GM23248 (cell line): ENCODE data around the gene CLIC4. TPM values are rescaled to one million over a fixed set of nuclear protein-coding genes. Genes with fewer than 3 reads are reported as not detected.

Experiments
- DNase-seq: peaks from one replicate; pipeline ENCODE4 v3.0.0-alpha.2; 2015
- H2AFZ ChIP-seq: fragments of 200-600 bp; sonication (generic); 2 replicates; pipeline ENCODE4 v1.6.1; 2016; ENCODE audit warnings: antibody characterized with exemption
- H3F3A ChIP-seq: fragments of 200-600 bp; sonication (generic); 2 replicates; pipeline ENCODE4 v1.6.1; 2016; ENCODE audit warnings: mild to moderate bottlenecking, antibody characterized with exemption, mixed run types; ENCODE audit not compliant: insufficient read depth
- H3K27ac ChIP-seq: fragments of 200-600 bp; sonication (generic); 2 replicates; pipeline ENCODE4 v1.5.1; 2016; ENCODE audit warnings: mild to moderate bottlenecking
- H3K27me3 ChIP-seq: fragments of 200-600 bp; sonication (generic); replicated peaks from 2 replicates; pipeline ENCODE4 v1.6.1; 2016; ENCODE audit warnings: mild to moderate bottlenecking; ENCODE audit not compliant: insufficient read depth
- H3K36me3 ChIP-seq: fragments of 200-600 bp; sonication (generic); 2 replicates; pipeline ENCODE4 v1.6.1; 2016; ENCODE audit warnings: low read depth, mild to moderate bottlenecking
- H3K4me1 ChIP-seq: fragments of 200-600 bp; sonication (generic); 2 replicates; pipeline ENCODE4 v1.6.1; 2016; ENCODE audit warnings: mild to moderate bottlenecking; ENCODE audit not compliant: insufficient read depth
- H3K4me2 ChIP-seq: fragments of 200-600 bp; sonication (generic); one replicate; pipeline ENCODE4 v1.6.1; 2016; ENCODE audit warnings: mild to moderate bottlenecking; ENCODE audit not compliant: unreplicated experiment
- H3K4me3 ChIP-seq: fragments of 200-600 bp; sonication (generic); 2 replicates; pipeline ENCODE4 v1.5.1; 2016; ENCODE audit warnings: mild to moderate bottlenecking
- H3K79me2 ChIP-seq: fragments of 200-600 bp; sonication (generic); 2 replicates; pipeline ENCODE4 v1.6.1; 2016; ENCODE audit warnings: mild to moderate bottlenecking; ENCODE audit not compliant: insufficient read depth
- H3K9ac ChIP-seq: fragments of 200-600 bp; sonication (generic); 2 replicates; pipeline ENCODE4 v1.6.1; 2016; ENCODE audit warnings: mild to moderate bottlenecking
- H3K9me2 ChIP-seq: fragments of 200-600 bp; sonication (generic); 2 replicates; pipeline ENCODE4 v1.6.1; 2016; ENCODE audit warnings: mixed run types, mild to moderate bottlenecking, moderate library complexity; ENCODE audit not compliant: insufficient read depth
- H3K9me3 ChIP-seq: fragments of 200-600 bp; sonication (generic); one replicate; pipeline ENCODE4 v1.6.1; 2017; ENCODE audit warnings: low read depth
- H4K20me1 ChIP-seq: fragments of 200-600 bp; sonication (generic); 2 replicates; pipeline ENCODE4 v1.6.0; 2016; ENCODE audit not compliant: insufficient read depth
- EZH2 ChIP-seq: fragments of 200-600 bp; sonication (generic); IDR thresholded peaks from 2 replicates; pipeline ENCODE4 v1.6.1; 2018; ENCODE audit warnings: antibody characterized with exemption, mild to moderate bottlenecking; ENCODE audit not compliant: insufficient read depth, poor library complexity, severe bottlenecking
- EZH2phosphoT487 ChIP-seq: fragments of 200-600 bp; sonication (generic); IDR thresholded peaks from 2 replicates; pipeline ENCODE4 v1.6.1; 2018; ENCODE audit warnings: antibody characterized with exemption, moderate library complexity, mild to moderate bottlenecking, low read depth; ENCODE audit not compliant: insufficient read depth
- WGBS, 2 experiments: methylation state at CpG; one replicate each; pipeline ENCODE4 v1.1.6; 2015 to 2017; ENCODE audit warnings: low lambda C conversion rate in 2 of 2, low coverage in 1 of 2; ENCODE audit errors: missing lambda C conversion rate in 2 of 2; 5-methylcytosine and 5-hydroxymethylcytosine counted together
- in situ Hi-C: fragments of 300-500 bp; cut with MboI; formaldehyde crosslinking; loops from 2 replicates; pipeline ENCODE4 v1.15.0; 2020
- polyA plus RNA-seq: library from polyadenylated mRNA; unstranded; fragments of >200 nt; fragmentation: Nextera tagmentation; extraction: Ambion mirVana; gene quantifications from 2 replicates; pipeline ENCODE4 v1.2.1, GENCODE V29; 2016
- total RNA-seq: library from RNA; depleted of rRNA; stranded (reverse); fragments of >200 nt; shearing (Covaris generic); gene quantifications from 2 replicates; pipeline ENCODE4 v1.2.3, GENCODE V29; 2014

The CLIC4 gene
- total and polyA plus RNA-seq, 2 experiments from 2014 or later = 1,380 to 1,665 TPM

- Histone ChIP-seq H3F3A (peaks cover 97% of the 10 kb centered on the region), H3K9ac (no peak overlapping the region), H3K79me2 (peaks cover 100% of the 10 kb centered on the region), H3K9me3 (no peaks in the 10 kb centered on the region), H3K4me1 (peaks cover 26% of the 10 kb centered on the region; the same call in 1 of the 2 replicates), H3K4me2 (no peak overlapping the region), H3K9me2 (no peaks in the 10 kb centered on the region), H3K27me3 (no peaks in the 10 kb centered on the region), H2AFZ (no peak overlapping the region), H3K27ac (0 out of 2 replicates have a peak overlapping the region, but pooled peaks have one; percentile 9), H3K36me3 (peaks cover 74% of the 10 kb centered on the region), H3K4me3 (no peak overlapping the region), H4K20me1 (peaks cover 21% of the 10 kb centered on the region)
- WGBS, 2 experiments = 73 to 75% methylated on average over 3 of the region's 3 CpGs
- no peak for TF ChIP-seq EZH2phosphoT487
- TF ChIP-seq EZH2 = no peak
- no peak for DNase-seq
- in situ Hi-C loops = no loop called here
Observed at GRCh38 chr1:24841593-24841992, 96.3 kb downstream of the CLIC4 start.

GRCh38 chr1:24846671-24847070 is 101.4 kb downstream of the CLIC4 start:
- Histone ChIP-seq H2AFZ (no peak overlapping the region), H3K4me3 (no peak overlapping the region), H3K4me1 (peaks cover 11% of the 10 kb centered on the region; the same call in 1 of the 2 replicates), H3K36me3 (peaks cover 62% of the 10 kb centered on the region), H3K9me2 (no peaks in the 10 kb centered on the region), H3F3A (peaks cover 88% of the 10 kb centered on the region), H3K9me3 (no peaks in the 10 kb centered on the region), H4K20me1 (peaks cover 6% of the 10 kb centered on the region; the same call in 1 of the 2 replicates), H3K79me2 (peaks cover 59% of the 10 kb centered on the region), H3K27ac (0 out of 2 replicates have a peak overlapping the region, but pooled peaks have one; percentile 51), H3K4me2 (no peak overlapping the region), H3K27me3 (no peaks in the 10 kb centered on the region), H3K9ac (0 out of 2 replicates have a peak overlapping the region, but pooled peaks have one; percentile 65)
- no peak for TF ChIP-seq EZH2
- no peak for TF ChIP-seq EZH2phosphoT487
- in situ Hi-C loops = no loop called here
- DNase-seq = no peak
- WGBS, 2 experiments = 87 to 90% methylated on average over 4 of the region's 4 CpGs

DNA sequence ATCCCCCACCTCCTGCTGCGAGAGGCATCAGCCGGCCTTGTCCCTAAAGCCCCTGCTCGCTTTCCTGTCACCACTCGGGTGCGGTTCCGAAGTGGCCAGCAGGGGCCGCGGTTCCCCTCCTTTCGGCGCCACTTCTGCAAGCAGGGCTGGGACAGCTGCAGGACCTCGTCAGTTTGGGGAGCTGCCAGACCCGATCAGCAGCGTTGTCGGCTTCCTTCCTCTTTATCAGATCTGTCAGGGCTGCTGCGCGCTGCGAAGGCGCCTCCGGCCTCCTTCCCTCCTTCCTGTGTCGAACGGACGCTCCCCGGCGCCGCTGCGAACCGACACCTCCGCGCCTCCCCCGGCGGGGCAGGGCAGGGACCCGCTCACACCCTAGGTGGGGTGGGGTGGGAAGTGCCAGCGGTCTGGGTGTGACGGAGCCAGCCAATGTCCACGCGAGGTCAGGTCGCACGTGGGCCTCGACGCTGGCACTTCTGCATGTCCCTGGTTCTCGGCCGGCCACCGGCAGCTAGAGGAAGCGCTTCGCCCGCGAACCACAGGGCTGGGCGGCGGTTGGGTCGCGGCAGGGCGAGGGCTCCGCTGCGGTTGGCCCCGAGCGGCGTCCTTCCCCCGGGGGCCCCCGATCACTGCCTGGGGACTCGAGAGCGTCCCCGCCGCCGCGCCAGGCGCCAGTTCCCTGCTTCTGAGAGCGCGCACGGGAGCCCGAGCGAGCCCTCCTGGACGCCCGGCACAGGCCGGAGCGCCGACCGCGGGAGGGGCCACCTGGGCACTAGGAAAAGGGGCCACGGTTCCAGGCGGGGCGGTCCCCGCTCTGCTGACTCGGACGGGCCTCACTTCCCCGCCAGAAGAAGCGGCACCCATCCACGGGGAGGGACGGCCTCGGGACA is 103.0 kb downstream of the CLIC4 start:
- no peaks in the 10 kb centered on the region for H3K9me2 ChIP-seq
- H3K4me2 ChIP-seq = peak overlapping the region; percentile 51
- in situ Hi-C loops = no loop called here
- peaks cover 6% of the 10 kb centered on the region; the same call in 1 of the 2 replicates for H4K20me1 ChIP-seq
- no peaks in the 10 kb centered on the region for H3K27me3 ChIP-seq
- H3K27ac ChIP-seq = peak overlapping the region; percentile 51
- H3K79me2 ChIP-seq = peaks cover 44% of the 10 kb centered on the region
- H3K9ac ChIP-seq = peak overlapping the region; percentile 65
- H3K4me1 ChIP-seq = peaks cover 10% of the 10 kb centered on the region; the same call in 1 of the 2 replicates
- peaks cover 88% of the 10 kb centered on the region for H3F3A ChIP-seq
- 6 to 7% methylated on average over 72 to 76 of the region's 89 CpGs for WGBS, 2 experiments
- peaks cover 46% of the 10 kb centered on the region for H3K36me3 ChIP-seq
- peak overlapping the region; percentile 50 for H3K4me3 ChIP-seq
- H3K9me3 ChIP-seq = no peaks in the 10 kb centered on the region
- H2AFZ ChIP-seq = no peak overlapping the region
- DNase-seq = peak; percentile 91
- no peak for TF ChIP-seq EZH2phosphoT487
- no peak for TF ChIP-seq EZH2

- Histone ChIP-seq H4K20me1 (no peaks in the 10 kb centered on the region), H3K36me3 (peaks cover 30% of the 10 kb centered on the region), H3K9ac (no peak overlapping the region), H3K4me1 (peaks cover 10% of the 10 kb centered on the region; the same call in 1 of the 2 replicates), H3K79me2 (peaks cover 28% of the 10 kb centered on the region), H3K4me2 (no peak overlapping the region), H3K4me3 (no peak overlapping the region), H3F3A (peaks cover 88% of the 10 kb centered on the region), H2AFZ (no peak overlapping the region), H3K27me3 (no peaks in the 10 kb centered on the region), H3K9me2 (no peaks in the 10 kb centered on the region), H3K9me3 (no peaks in the 10 kb centered on the region), H3K27ac (peak overlapping the region; percentile 51)
- in situ Hi-C loops = loop anchor here (10.0 kb wide), 1 partner anchor 355 kb away; no protein-coding TSS in a partner anchor
- TF ChIP-seq EZH2 = no peak
- peak; percentile 48 for DNase-seq
- 69 to 74% methylated on average over 9 of the region's 9 CpGs for WGBS, 2 experiments
Observed at GRCh38 chr1:24849672-24850295, 104.5 kb downstream of the CLIC4 start.
